SH-SY5Y (cell line): ENCODE data around the gene CMSS1.

Experiments
- GATA2 ChIP-seq: IDR thresholded peaks from 2 replicates; pipeline ENCODE4 v1.6.1; 2011; ENCODE audit warnings: mild to moderate bottlenecking, low read depth, low read length
- GATA3 ChIP-seq: IDR thresholded peaks from 2 replicates; pipeline ENCODE4 v1.6.1; 2011; ENCODE audit warnings: low read depth, mild to moderate bottlenecking, low read length, moderate library complexity

Gene CMSS1

GRCh38 chr3:100159331-100160153 is 341.9 kb downstream of the CMSS1 start:
- TF ChIP-seq GATA3 = no peak
- TF ChIP-seq GATA2 = no peak

DNA sequence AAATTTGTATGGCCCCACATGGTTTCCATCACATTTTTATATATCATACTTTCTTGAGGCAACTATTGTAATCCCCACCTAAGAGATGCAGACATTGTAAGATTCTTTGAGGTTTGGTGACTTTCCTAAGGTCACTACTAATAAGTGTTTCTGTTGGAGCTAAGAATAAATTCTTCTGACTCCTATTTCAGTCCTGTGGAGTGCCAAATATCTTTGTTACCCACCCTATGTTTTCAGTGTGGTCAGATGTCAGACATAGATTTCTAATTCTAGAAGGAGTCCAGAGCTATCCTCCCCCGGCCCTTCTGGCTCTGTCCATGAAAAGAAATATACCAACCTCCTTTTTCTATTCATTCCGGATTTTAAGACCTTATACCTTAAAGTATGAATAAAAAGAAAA is 342.9 kb downstream of the CMSS1 start:
- TF ChIP-seq GATA3 (no peak), GATA2 (no peak)

GRCh38 chr3:100163787-100164186 is 346.1 kb downstream of the CMSS1 start:
- TF ChIP-seq GATA2 = no peak
- no peak for TF ChIP-seq GATA3

DNA sequence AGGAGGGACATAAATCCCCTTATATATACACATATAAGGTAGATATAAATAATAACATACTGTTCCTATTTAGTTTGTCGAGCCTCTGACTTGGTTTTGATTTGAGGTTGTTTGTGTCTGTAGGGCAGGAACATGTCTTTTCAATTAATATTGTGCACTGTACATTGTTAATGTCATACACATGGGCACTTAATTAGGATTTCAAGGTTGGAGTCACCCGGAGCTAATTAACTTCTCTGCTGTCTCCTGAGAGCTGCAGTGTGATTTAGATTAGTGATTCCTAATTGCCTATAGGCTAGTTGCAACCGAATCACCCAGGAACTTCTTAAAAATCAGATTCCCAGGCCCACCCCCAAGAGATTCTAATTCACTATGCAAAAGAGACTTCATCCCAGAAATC is 347.1 kb downstream of the CMSS1 start:
- TF ChIP-seq GATA2 = no peak
- no peak for TF ChIP-seq GATA3

DNA sequence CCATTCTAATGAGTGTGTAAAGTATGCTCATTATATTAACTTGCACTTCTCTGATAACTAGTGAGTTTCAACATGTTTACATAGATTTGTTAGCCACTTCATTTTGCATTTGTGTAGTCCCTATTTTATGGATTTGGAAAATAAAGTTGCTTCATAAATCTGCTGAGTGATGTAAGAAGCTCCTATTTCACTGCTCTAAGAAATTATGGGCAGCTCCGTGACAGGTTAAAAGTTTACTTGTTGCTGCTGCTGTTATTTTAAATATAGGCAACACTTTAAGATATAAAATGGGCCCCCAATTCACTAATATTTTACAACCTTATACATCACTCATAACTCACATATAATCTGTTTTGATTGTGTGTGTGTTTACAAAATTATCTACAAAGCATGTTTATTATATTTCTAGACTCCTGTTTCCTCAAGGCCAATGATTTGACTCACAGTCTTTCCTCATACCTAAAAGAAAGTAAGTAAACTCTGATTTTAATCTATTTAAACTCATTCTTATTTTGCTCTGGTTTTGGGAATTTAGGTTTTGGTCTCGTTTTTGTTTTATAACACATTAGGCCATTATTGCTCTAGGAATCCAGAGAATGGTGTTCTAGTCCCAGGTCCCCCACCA is 348.4 kb downstream of the CMSS1 start:
- TF ChIP-seq GATA2 = no peak
- TF ChIP-seq GATA3 = no peak

- TF ChIP-seq GATA2 = no peak
- TF ChIP-seq GATA3 = no peak
These were observed 351.7 kb downstream of the CMSS1 start for GRCh38 chr3:100169201-100169920.

DNA sequence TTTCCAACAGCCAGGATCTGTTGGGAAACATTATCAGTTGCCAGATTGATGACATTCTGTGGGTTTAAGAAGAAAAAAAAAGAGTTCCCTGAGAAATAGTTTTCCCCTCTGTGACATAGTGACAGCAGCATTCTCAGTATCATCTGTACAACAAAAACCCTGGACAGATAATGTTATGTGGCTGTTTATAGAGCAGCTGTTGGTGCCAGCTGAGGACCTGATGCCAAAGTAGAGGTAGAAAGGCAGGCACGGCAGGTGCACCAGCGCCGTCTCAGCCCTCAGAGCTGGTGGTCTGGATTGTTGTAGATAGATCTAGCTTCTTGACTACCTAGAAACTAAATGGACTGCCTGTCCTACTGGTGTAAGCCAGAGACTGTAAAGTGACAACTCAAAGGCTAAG is 352.8 kb downstream of the CMSS1 start:
- TF ChIP-seq GATA2 = no peak
- TF ChIP-seq GATA3 = no peak

- no peak for TF ChIP-seq GATA3
- TF ChIP-seq GATA2 = no peak
These were observed 353.7 kb downstream of the CMSS1 start for GRCh38 chr3:100171211-100171914.

- TF ChIP-seq GATA3 (no peak), GATA2 (no peak)
These were observed 356.3 kb downstream of the CMSS1 start for GRCh38 chr3:100173961-100174360.

- TF ChIP-seq GATA2 (no peak), GATA3 (no peak)
These were observed 358.1 kb downstream of the CMSS1 start for GRCh38 chr3:100175637-100176280.

- TF ChIP-seq GATA3 (no peak), GATA2 (no peak)
These were observed 362.2 kb downstream of the CMSS1 start for GRCh38 chr3:100179692-100180349.

DNA sequence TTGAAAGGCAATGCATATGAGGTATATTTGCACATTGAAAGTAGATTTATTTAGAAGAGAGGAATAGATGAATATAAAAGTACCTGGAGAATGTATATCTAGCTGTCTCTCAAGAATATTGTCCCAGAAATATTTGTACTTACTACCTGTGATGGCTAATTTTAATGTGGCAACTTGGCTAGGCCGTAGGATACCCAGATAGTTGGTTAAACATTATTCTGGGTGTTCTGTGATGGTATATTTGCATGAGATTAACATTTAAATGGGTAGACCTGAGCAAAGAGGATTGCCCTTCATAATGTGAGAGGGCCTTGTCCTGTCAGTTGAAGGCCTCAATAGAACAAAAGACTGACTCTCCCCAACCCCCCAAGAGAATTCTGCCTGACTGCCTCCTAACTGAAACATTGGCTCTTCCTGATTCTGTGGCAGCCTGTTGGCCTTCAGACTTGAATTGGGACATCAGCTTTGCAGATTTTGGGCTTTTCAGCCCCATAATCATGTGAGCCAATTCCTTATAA is 366.0 kb downstream of the CMSS1 start:
- TF ChIP-seq GATA2 = no peak
- no peak for TF ChIP-seq GATA3

GRCh38 chr3:100184948-100185570 is 367.4 kb downstream of the CMSS1 start:
- TF ChIP-seq GATA3 (no peak), GATA2 (no peak)
